ENCODE data around the gene MIB1. TPM values are rescaled to one million over a fixed set of nuclear protein-coding genes. Genes with fewer than 3 reads are reported as not detected.

Gene MIB1
- total and polyA plus RNA-seq, 10 of the 15 experiments (the other 5 are each of a cell fraction or from before 2014, with no cell fraction given): 2.3 to 27.5 (median 10.4) TPM

DNA sequence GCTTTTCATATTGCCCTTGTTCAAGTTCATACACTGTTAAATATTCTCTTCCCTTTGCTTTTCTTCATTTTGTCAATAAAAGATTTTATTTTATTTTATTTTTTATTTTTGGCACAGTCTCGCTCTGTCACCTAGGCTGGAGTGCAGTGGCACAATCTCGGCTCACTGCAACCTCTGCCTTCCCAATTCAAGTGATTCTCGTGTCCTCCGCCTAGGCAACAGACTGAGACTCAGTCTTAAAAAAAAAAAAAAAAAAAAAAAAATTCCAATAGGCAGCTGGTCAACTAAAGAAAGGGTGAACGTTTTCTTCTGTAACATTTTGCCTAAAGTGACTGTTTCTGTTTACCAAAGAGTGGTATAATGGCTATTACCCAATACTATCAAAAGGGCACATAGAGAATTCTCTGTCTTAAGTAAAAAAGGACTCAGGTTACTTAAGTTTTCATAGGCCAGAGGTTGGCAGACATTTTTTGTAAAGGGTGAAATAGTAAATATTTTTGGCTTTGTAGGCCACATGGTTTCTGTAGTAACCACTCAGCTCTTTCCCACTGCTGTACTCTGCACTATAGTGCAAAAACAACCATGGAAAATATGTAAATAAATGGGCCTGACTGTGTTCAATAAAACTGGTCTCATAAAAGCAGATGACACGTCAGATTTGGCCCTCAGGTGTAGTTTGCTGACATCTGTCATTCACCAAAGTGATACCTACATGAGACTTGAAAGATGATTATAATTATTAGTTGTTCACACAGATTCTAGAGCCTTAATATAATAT, 113.4 kb downstream of the MIB1 start (continued):
- no peak for TF ChIP-seq CUX1 (IDR thresholded peaks at IDR 0.05; ENCODE audit: insufficient replicate concordance, low read depth, low read length)
- no peak for TF ChIP-seq PAX5 (IDR thresholded peaks at IDR 0.05; ENCODE audit: borderline replicate concordance, low read depth, low read length)
- no peak for TF ChIP-seq MLLT1 (IDR thresholded peaks at IDR 0.05)
- no peak for TF ChIP-seq HDAC6 (IDR thresholded peaks at IDR 0.05; ENCODE audit: unreplicated experiment)
- no peak for TF ChIP-seq RAD21 (IDR thresholded peaks at IDR 0.05; ENCODE audit: insufficient read depth, low read depth, low read length)
- TF ChIP-seq SUZ12 (IDR thresholded peaks at IDR 0.05; ENCODE audit: unreplicated experiment): no peak
- TF ChIP-seq MYC (IDR thresholded peaks at IDR 0.05; ENCODE audit: insufficient read depth, insufficient read length, insufficient replicate concordance, low read length, severe bottlenecking): no peak
- TF ChIP-seq BCLAF1 (IDR thresholded peaks at IDR 0.05): no peak
